ENCODE results near the gene SLC2A9. TPM values are rescaled to one million over a fixed set of nuclear protein-coding genes. Genes with fewer than 3 reads are reported as not detected.

Gene SLC2A9
- total RNA-seq, 2 donors from 2014 or later, result 1.6 to 8.6 TPM

- Histone ChIP-seq H3K4me1 (peaks cover 13% of the 10 kb centered on the region), H3K36me3 (replicated peaks in 1 of 2; ENCODE audit: insufficient read depth in 1 of 2, low read depth in 2 of 2) (no peaks in the 10 kb centered on the region), H3K27me3 (no peaks in the 10 kb centered on the region), H3K9me3 (no peaks in the 10 kb centered on the region), H3K27ac (no peak overlapping the region), H3K4me3 (no peak overlapping the region)
- intact Hi-C loops (cut with DNase I), result no loop called here
- ATAC-seq (no peak), DNase-seq (no peak)
- 83 to 89% methylated on average over 10 of the region's 10 CpGs for WGBS, 2 donors
- no peak for TF ChIP-seq POLR2A (IDR thresholded peaks at IDR 0.05)
- TF ChIP-seq CTCF (IDR thresholded peaks at IDR 0.05), result no peak
These were observed 78.2 kb downstream of the SLC2A9 start for GRCh38 chr4:9942921-9943600.

GRCh38 chr4:9942139-9942538, 79.2 kb downstream of the SLC2A9 start:
- no peak overlapping the region for H3K27ac ChIP-seq
- 70 to 82% methylated on average over 4 to 5 of the region's 5 CpGs for WGBS, 2 donors
- no peak overlapping the region for H3K4me3 ChIP-seq
- no peaks in the 10 kb centered on the region for H3K9me3 ChIP-seq
- DNase-seq (no peak), ATAC-seq (no peak)
- intact Hi-C loops (cut with DNase I), result no loop called here
- no peaks in the 10 kb centered on the region for H3K36me3 ChIP-seq (replicated peaks in 1 of 2; ENCODE audit: insufficient read depth in 1 of 2, low read depth in 2 of 2)
- TF ChIP-seq POLR2A (IDR thresholded peaks at IDR 0.05) (no peak), CTCF (IDR thresholded peaks at IDR 0.05) (no peak)
- peaks cover 3% of the 10 kb centered on the region for H3K4me1 ChIP-seq
- no peaks in the 10 kb centered on the region for H3K27me3 ChIP-seq

GRCh38 chr4:9940041-9940440, 81.3 kb downstream of the SLC2A9 start:
- H3K27ac ChIP-seq, result no peak overlapping the region
- H3K27me3 ChIP-seq, result no peaks in the 10 kb centered on the region
- H3K4me1 ChIP-seq, result no peaks in the 10 kb centered on the region
- WGBS, 2 donors, result 82 to 89% methylated on average over 5 of the region's 5 CpGs
- ATAC-seq (no peak), DNase-seq (no peak)
- no peaks in the 10 kb centered on the region for H3K9me3 ChIP-seq
- intact Hi-C loops (cut with DNase I), result no loop called here
- TF ChIP-seq POLR2A (IDR thresholded peaks at IDR 0.05), result no peak
- TF ChIP-seq CTCF (IDR thresholded peaks at IDR 0.05), result no peak
- no peaks in the 10 kb centered on the region for H3K36me3 ChIP-seq (replicated peaks in 1 of 2; ENCODE audit: insufficient read depth in 1 of 2, low read depth in 2 of 2)
- H3K4me3 ChIP-seq, result no peak overlapping the region

- TF ChIP-seq CTCF (IDR thresholded peaks at IDR 0.05), result no peak
- no peak for TF ChIP-seq POLR2A (IDR thresholded peaks at IDR 0.05)
- Histone ChIP-seq H3K4me1 (no peaks in the 10 kb centered on the region), H3K27me3 (no peaks in the 10 kb centered on the region), H3K9me3 (no peaks in the 10 kb centered on the region), H3K36me3 (replicated peaks in 1 of 2; ENCODE audit: insufficient read depth in 1 of 2, low read depth in 2 of 2) (no peaks in the 10 kb centered on the region), H3K27ac (no peak overlapping the region), H3K4me3 (no peak overlapping the region)
- WGBS, 2 donors, result 68 to 83% methylated on average over 5 of the region's 5 CpGs
- intact Hi-C loops (cut with DNase I), result no loop called here
- ATAC-seq, result no peak
- no peak for DNase-seq
These were observed 82.4 kb downstream of the SLC2A9 start for GRCh38 chr4:9938933-9939332.

- no peak overlapping the region for H3K4me3 ChIP-seq
- no peak overlapping the region for H3K27ac ChIP-seq
- intact Hi-C loops (cut with DNase I), result no loop called here
- WGBS, 2 donors, result 75 to 80% methylated on average over 6 of the region's 6 CpGs
- TF ChIP-seq CTCF (IDR thresholded peaks at IDR 0.05) (no peak), POLR2A (IDR thresholded peaks at IDR 0.05) (no peak)
- H3K36me3 ChIP-seq (replicated peaks in 1 of 2; ENCODE audit: insufficient read depth in 1 of 2, low read depth in 2 of 2), result no peaks in the 10 kb centered on the region
- DNase-seq (no peak), ATAC-seq (no peak)
- no peaks in the 10 kb centered on the region for H3K9me3 ChIP-seq
- no peaks in the 10 kb centered on the region for H3K4me1 ChIP-seq
- H3K27me3 ChIP-seq, result no peaks in the 10 kb centered on the region
These were observed 84.2 kb downstream of the SLC2A9 start for GRCh38 chr4:9937078-9937477.
